ENCODE results near the gene SPSB4.
"Not testable (repeated sequence)": the region's sequence is repeated elsewhere in the genome, so short reads cannot be mapped to it uniquely, and the experiment has no call there.

SPSB4 gene

GRCh38 chr3:141050576-141051442, at the start of gene SPSB4:
TSS of gene SPSB4 (plus strand) at chr3:141051347. CDS start at chr3:141066105, 14,758 bp downstream.
- DNase-seq, result peak; percentile 68

- DNase-seq, result no peak
Measured at GRCh38 chr3:141006344-141006743, 44.8 kb upstream of the SPSB4 start.

GRCh38 chr3:141009496-141009895, 41.7 kb upstream of the SPSB4 start:
- DNase-seq, result no peak

GRCh38 chr3:141011232-141011996, 39.7 kb upstream of the SPSB4 start:
- peak; percentile 50 for DNase-seq

GRCh38 chr3:141011997-141012262, 39.2 kb upstream of the SPSB4 start:
- DNase-seq, result no peak

- DNase-seq, result no peak
Measured at GRCh38 chr3:141012571-141012970, 38.6 kb upstream of the SPSB4 start.

GRCh38 chr3:141015481-141015880, 35.7 kb upstream of the SPSB4 start:
- DNase-seq, result no peak

- not testable (repeated sequence) for DNase-seq
Measured at GRCh38 chr3:141017366-141018322, 33.5 kb upstream of the SPSB4 start.

GRCh38 chr3:141019244-141019643, 31.9 kb upstream of the SPSB4 start:
- DNase-seq, result no peak

GRCh38 chr3:141020143-141020830, 30.9 kb upstream of the SPSB4 start:
- peak; percentile 12 for DNase-seq

- DNase-seq, result peak; percentile 41
Measured at GRCh38 chr3:141021261-141021660, 29.9 kb upstream of the SPSB4 start.

GRCh38 chr3:141030296-141030695, 20.9 kb upstream of the SPSB4 start:
- no peak for DNase-seq

GRCh38 chr3:141039589-141039988, 11.6 kb upstream of the SPSB4 start:
- no peak for DNase-seq

GRCh38 chr3:141044695-141045641, 6.2 kb upstream of the SPSB4 start:
- no peak for DNase-seq

- DNase-seq, result no peak
Measured at GRCh38 chr3:141045849-141046248, 5.3 kb upstream of the SPSB4 start.

GRCh38 chr3:141047168-141047567, 4.0 kb upstream of the SPSB4 start:
- DNase-seq, result no peak

GRCh38 chr3:141049681-141050080, 1.5 kb upstream of the SPSB4 start:
- DNase-seq, result peak; percentile 4

- peak; percentile 24 for DNase-seq
Measured at GRCh38 chr3:141051443-141052200, 475 bp downstream of the SPSB4 start.

- DNase-seq, result peak; percentile 1
Measured at GRCh38 chr3:141052201-141053069, 1.3 kb downstream of the SPSB4 start.

All from fibroblast of skin of right biceps (primary cell).